Measurements from ENCODE around the gene POLE2. TPM values are rescaled to one million over a fixed set of nuclear protein-coding genes. Genes with fewer than 3 reads are reported as not detected.
A peak's percentile ranks its signal among the peaks of the same experiment; 100 is the strongest.
"Not testable (repeated sequence)": the region's sequence is repeated elsewhere in the genome, so short reads cannot be mapped to it uniquely, and the experiment has no call there.

The POLE2 gene
- total RNA-seq, 1 donor from 2014 or later: 0.98 TPM

GRCh38 chr14:49621114-49621881 is 66.7 kb downstream of the POLE2 start:
- Histone ChIP-seq H3K4me1 (peaks cover 30% of the 10 kb centered on the region), H3K27ac (peak overlapping the region; percentile 93), H3K36me3 (peaks cover 30% of the 10 kb centered on the region), H3K9me3 (no peaks in the 10 kb centered on the region), H3K27me3 (no peaks in the 10 kb centered on the region), H3K4me3 (peak overlapping the region; percentile 90)
- TF ChIP-seq CTCF (IDR thresholded peaks at IDR 0.05): no peak
- DNase-seq: peak; percentile 91
- ATAC-seq: peak; percentile 77
- intact Hi-C loops (cut with DNase I): no loop called here

GRCh38 chr14:49620182-49621113 is 67.6 kb downstream of the POLE2 start, which contains the start of the genes MGAT2 and RPL36AL:
Gene MGAT2 (plus strand): TSS chr14:49620799. CDS start chr14:49621269, 470 bp downstream.
Gene RPL36AL (minus strand): TSS chr14:49620626. CDS start chr14:49619104, 1,522 bp downstream.
- H3K27me3 ChIP-seq: no peaks in the 10 kb centered on the region
- ATAC-seq (peak; percentile 99), DNase-seq (peak; percentile 99)
- intact Hi-C loops (cut with DNase I): no loop called here
- H3K9me3 ChIP-seq: no peaks in the 10 kb centered on the region
- peak within 1 kb of the TSS; percentile 90 for H3K4me3 ChIP-seq
- H3K36me3 ChIP-seq: peaks cover 22% of the 10 kb centered on the region
- H3K27ac ChIP-seq: peak within 1 kb of the TSS; percentile 93
- TF ChIP-seq CTCF (IDR thresholded peaks at IDR 0.05): no peak
- peaks cover 30% of the 10 kb centered on the region for H3K4me1 ChIP-seq

- DNase-seq: no peak
- no peak for ATAC-seq
- peaks cover 30% of the 10 kb centered on the region for H3K4me1 ChIP-seq
- H3K9me3 ChIP-seq: no peaks in the 10 kb centered on the region
- no peak for TF ChIP-seq CTCF (IDR thresholded peaks at IDR 0.05)
- intact Hi-C loops (cut with DNase I): no loop called here
- H3K36me3 ChIP-seq: peaks cover 26% of the 10 kb centered on the region
- no peaks in the 10 kb centered on the region for H3K27me3 ChIP-seq
- H3K27ac ChIP-seq: peak overlapping the region; percentile 93
- H3K4me3 ChIP-seq: peak overlapping the region; percentile 90
Observed at GRCh38 chr14:49619730-49620129, 68.3 kb downstream of the POLE2 start.

DNA sequence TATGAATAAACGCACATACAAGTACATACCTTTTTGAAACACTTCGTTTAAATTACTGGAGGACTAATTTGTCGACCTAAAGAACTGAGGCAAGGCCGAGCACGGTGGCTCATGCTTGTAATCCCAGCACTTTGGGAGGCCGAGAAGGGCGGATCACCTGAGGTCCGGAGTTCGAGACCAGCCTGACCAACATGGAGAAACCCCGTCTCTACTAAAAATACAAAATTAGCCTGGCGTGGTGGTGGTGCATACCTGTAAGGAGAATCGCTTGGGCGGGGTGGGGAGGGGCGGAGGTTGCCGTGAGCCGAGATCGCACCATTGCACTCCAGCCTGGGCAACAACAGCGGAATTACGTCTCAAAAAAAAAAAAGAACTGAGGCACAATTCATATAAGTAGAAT is 68.7 kb downstream of the POLE2 start:
- Histone ChIP-seq H3K4me3 (peak overlapping the region; percentile 90), H3K27ac (peak overlapping the region; percentile 93), H3K36me3 (peaks cover 31% of the 10 kb centered on the region), H3K4me1 (peaks cover 28% of the 10 kb centered on the region)
- intact Hi-C loops (cut with DNase I); H3K27me3 ChIP-seq; ATAC-seq; H3K9me3 ChIP-seq; DNase-seq: not testable (repeated sequence)

DNA sequence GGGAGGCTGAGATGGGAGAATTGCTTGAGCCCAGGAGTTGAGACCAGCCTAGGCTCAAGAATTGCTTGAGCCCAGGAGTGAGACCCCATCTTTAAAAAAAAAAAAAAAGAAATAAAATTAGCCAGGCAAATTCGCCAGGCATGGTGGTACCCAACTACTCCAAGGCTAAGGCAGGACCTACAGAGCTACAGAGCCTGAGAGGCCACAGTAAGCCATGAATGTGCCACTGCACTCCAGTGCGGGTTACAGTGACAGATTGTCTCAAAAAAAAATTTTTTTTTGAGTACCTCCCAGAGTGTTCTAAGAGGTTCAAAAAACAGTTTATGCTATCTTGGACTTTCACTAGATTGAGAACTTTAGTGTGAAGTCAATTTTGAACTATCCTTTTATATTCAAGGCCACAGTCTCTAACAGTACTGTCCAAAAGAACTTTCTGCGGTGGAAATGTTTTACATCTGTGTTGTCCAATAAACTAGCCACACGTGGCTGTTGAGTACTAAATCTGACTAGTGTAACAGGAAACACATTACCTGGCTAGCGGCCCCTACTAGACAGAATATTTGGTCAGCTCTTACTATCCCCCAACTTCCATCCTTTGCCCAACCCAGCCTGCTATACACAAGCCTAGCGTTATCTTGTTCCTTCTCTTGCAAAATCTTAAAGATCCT is 70.0 kb downstream of the POLE2 start:
- Histone ChIP-seq H3K27ac (no peak overlapping the region), H3K27me3 (no peaks in the 10 kb centered on the region), H3K4me1 (peaks cover 24% of the 10 kb centered on the region), H3K36me3 (peaks cover 32% of the 10 kb centered on the region), H3K4me3 (no peak overlapping the region), H3K9me3 (no peaks in the 10 kb centered on the region)
- ATAC-seq (no peak), DNase-seq (no peak)
- TF ChIP-seq CTCF (IDR thresholded peaks at IDR 0.05): no peak
- intact Hi-C loops (cut with DNase I): no loop called here
